Gastrocnemius medialis (tissue), 4 donors: Measurements from ENCODE around the gene PRR23B. TPM values are rescaled to one million over a fixed set of nuclear protein-coding genes. Genes with fewer than 3 reads are reported as not detected.

Experiments
- ATAC-seq, 2 donors: fragments of 150-250 bp; one replicate each; pipeline ENCODE4 v1.9.1; 2016
- DNase-seq, 2 donors: peaks; one replicate each; pipeline ENCODE4 v3.0.0-alpha.2; 2019
- H3K27ac ChIP-seq, 4 donors: fragments of 200-600 bp; sonication (generic); 1 replicate in 1 of 4; 2 replicates in 3 of 4; pipeline ENCODE4 v1.5.1; 2016 to 2018; ENCODE audit warnings: mild to moderate bottlenecking in 2 of 4, moderate library complexity in 1 of 4
- H3K27me3 ChIP-seq, 3 donors: fragments of 200-600 bp; sonication (generic) in 2 of 3; 1 replicate in 1 of 3; 2 replicates in 2 of 3; pipeline versions ENCODE4 v1.5.1 to v1.6.0; 2016 to 2019; ENCODE audit warnings: mild to moderate bottlenecking in 1 of 3, moderate library complexity in 1 of 3
- H3K36me3 ChIP-seq, 2 donors: fragments of 200-600 bp; sonication (generic) in 1 of 2; one replicate each; pipeline ENCODE4 v1.5.1; 2017 to 2018
- H3K4me1 ChIP-seq, 2 donors: fragments of 200-600 bp; sonication (generic) in 1 of 2; one replicate each; pipeline ENCODE4 v1.5.1; 2016 to 2017; ENCODE audit warnings: mild to moderate bottlenecking in 2 of 2
- H3K4me3 ChIP-seq, 4 donors: fragments of 200-600 bp; sonication (generic) in 3 of 4; 1 replicate in 1 of 4; 2 replicates in 3 of 4; pipeline ENCODE4 v1.5.1; 2016 to 2019; ENCODE audit warnings: mild to moderate bottlenecking in 2 of 4
- H3K9me3 ChIP-seq, 3 donors: fragments of 200-600 bp; sonication (generic) in 2 of 3; 1 replicate in 1 of 3; 2 replicates in 2 of 3; pipeline ENCODE4 v1.5.1; 2016 to 2019
- POLR2A ChIP-seq, 2 donors: fragments of 450-650 bp; IDR thresholded peaks; one replicate each; pipeline ENCODE4 v1.6.1; 2017; ENCODE audit warnings: antibody characterized with exemption in 2 of 2, mild to moderate bottlenecking in 2 of 2, moderate library complexity in 2 of 2
- in situ Hi-C, 4 donors: fragments of 200-750 bp; cut with MboI; loops; one replicate each; pipeline versions ENCODE4 v1.15.0 to v1.8.0; 2017; ENCODE audit warnings: low sequenced_read_pairs in 4 of 4
- intact Hi-C: fragments of 100-400 bp; cut with DNase I; formaldehyde crosslinking; loops from one replicate; pipeline ENCODE4 v1.15.1; 2023; ENCODE audit warnings: low total_unique reads
- total RNA-seq, 4 donors: library from RNA; depleted of rRNA; stranded (reverse); fragments of >200 nt; gene quantifications; one replicate each; pipeline versions ENCODE4 v1.1.0 to v1.2.3, GENCODE V29; 2016
- TF ChIP-seq, protein P1 (sequence below), 5 experiments: fragments of 450-650 bp in 3 of 5; fragments of 200-600 bp in 2 of 5; sonication (generic) in 2 of 5; IDR thresholded peaks in 4 of 5; conservative IDR thresholded peaks in 1 of 5; 1 replicate in 4 of 5; 2 replicates in 1 of 5; pipeline ENCODE4 v1.5.1; 2016 to 2019; ENCODE audit warnings: antibody characterized with exemption in 5 of 5, mild to moderate bottlenecking in 3 of 5, moderate library complexity in 3 of 5

The PRR23B gene
- total RNA-seq, 4 donors from 2014 or later = not detected

DNA sequence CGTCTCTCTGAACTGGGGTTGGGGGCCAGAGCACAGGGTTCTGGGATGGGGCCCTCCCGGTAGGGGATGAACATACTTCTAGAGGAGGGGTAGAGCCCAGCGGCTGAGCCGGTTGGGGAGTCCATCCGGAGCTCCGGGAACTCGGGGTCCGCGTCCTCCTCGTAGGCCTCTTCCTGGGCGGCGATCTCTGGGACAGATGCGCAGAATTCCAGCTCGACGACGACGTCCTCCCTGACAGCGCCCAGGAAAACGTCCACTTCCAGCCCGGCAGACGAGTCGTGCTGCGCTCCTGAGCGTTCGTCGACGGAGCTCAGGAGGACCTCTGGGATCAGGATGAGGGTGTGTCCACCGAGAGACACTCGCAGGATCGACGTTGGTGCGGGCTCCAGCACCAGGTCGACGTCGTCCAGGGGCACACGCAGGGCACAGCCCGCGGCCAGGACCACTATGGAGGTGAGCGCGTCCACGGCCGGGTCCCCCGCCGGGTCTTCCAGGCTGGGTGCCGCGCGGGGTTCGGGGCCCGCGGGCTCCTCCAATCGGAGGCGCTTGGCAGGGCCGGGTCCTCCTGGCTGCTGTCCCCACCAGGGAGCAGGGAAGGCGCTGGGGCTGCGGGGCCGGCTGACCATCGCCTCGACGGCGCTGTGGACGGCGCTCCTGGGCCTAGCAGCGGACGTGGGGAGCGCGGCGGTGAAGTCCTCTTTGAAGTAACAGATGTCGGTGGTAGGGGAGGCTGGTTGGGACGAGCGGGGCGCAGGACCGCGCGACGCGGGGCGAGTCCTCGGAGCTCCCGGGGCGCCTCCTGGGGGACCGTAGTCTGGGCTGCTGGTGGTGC is 474 bp downstream of the PRR23B start:
- in situ Hi-C loops = no loop called here

DNA sequence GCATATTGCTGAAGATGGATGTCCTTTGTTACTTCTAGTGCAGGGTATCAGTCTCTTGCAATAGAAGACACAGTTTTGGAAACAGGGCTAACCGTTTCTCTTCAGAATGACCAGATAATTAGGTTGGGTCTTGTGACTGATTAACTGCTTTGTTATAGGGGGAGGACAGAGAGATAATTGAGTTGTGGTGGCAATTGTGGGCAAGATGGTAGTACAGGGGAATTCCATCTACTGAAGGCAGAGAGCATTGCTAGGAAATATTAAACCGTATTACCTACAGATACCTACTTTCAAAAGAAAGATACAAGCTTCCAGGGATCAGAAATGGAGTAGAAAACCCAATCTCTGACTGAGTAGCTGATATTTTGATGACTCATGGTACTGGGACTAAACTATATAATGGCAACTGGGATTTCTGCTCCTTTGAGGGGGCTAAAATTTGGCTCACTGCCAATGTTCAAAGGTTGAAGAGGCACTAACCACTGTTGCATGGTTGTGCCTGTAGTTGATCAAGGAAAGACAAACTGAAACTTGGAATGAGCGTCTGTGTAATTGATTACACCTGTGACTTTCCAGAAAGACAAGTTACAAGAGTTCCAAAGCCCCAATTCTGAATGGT is 4.2 kb downstream of the PRR23B start:
- in situ Hi-C loops = no loop called here

More for the DNA sequence above, 474 bp downstream of the PRR23B start:
- Histone ChIP-seq H3K4me1 (no peaks in the 10 kb centered on the region), H3K27me3 (no peaks in the 10 kb centered on the region), H3K4me3 (no peak overlapping the region), H3K27ac (no peak overlapping the region), H3K36me3 (no peaks in the 10 kb centered on the region), H3K9me3 (no peaks in the 10 kb centered on the region)
- TF ChIP-seq POLR2A (IDR thresholded peaks at IDR 0.05) = no peak
- TF ChIP-seq, protein P1, sequence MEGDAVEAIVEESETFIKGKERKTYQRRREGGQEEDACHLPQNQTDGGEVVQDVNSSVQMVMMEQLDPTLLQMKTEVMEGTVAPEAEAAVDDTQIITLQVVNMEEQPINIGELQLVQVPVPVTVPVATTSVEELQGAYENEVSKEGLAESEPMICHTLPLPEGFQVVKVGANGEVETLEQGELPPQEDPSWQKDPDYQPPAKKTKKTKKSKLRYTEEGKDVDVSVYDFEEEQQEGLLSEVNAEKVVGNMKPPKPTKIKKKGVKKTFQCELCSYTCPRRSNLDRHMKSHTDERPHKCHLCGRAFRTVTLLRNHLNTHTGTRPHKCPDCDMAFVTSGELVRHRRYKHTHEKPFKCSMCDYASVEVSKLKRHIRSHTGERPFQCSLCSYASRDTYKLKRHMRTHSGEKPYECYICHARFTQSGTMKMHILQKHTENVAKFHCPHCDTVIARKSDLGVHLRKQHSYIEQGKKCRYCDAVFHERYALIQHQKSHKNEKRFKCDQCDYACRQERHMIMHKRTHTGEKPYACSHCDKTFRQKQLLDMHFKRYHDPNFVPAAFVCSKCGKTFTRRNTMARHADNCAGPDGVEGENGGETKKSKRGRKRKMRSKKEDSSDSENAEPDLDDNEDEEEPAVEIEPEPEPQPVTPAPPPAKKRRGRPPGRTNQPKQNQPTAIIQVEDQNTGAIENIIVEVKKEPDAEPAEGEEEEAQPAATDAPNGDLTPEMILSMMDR (IDR thresholded peaks at IDR 0.05 in 4 of 5, conservative IDR thresholded peaks at IDR 0.05 in 1 of 5) = no peak
- intact Hi-C loops = no loop called here
- no peak for DNase-seq
- ATAC-seq = no peak

DNA sequence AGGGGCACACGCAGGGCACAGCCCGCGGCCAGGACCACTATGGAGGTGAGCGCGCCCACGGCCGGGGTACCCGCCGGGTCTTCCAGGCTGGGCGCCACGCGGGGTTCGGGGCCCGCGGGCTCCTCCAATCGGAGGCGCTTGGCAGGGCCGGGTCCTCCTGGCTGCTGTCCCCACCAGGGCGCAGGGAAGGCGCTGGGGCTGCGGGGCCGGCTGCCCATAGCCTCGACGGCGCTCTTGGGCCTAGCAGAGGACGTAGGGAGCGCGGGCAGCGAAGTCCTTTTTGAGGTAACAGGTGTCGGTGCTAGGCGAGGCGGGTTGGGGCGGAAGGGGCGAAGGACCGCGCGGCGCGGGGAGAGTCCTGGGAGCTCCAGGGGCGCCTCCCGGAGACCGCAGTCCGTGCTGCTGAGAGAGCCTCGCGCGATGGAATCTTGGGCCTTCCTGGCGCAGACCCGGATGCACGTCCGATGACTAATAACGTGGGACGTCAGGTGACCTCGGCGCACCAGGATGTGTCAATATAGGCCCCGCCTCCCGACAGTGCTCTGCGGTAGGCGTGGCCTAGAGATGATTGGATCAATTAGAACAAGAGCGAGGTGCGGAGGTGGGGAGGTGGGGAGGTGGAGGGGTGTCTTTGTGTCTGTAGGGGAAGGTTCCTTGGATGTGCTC is 14.5 kb downstream of the PRR23B start, which contains the start of gene PRR23A:
TSS of gene PRR23A (minus strand) at position 218 of the 666 bp plus-strand sequence. CDS start at position 218, 0 bp downstream.
- DNase-seq (no peak), ATAC-seq (no peak)
- TF ChIP-seq POLR2A (IDR thresholded peaks at IDR 0.05) = no peak
- TF ChIP-seq, protein P1 (IDR thresholded peaks at IDR 0.05 in 4 of 5, conservative IDR thresholded peaks at IDR 0.05 in 1 of 5) = no peak
- Histone ChIP-seq H3K27ac (no peak within 1 kb of the TSS), H3K9me3 (peaks cover 0 to 5% (median 0%) of the 10 kb centered on the region in 3 donors), H3K4me3 (no peak within 1 kb of the TSS), H3K27me3 (no peaks in the 10 kb centered on the region), H3K4me1 (no peaks in the 10 kb centered on the region), H3K36me3 (no peaks in the 10 kb centered on the region)
- in situ Hi-C loops (no loop called here), intact Hi-C loops (no loop called here)

More for the DNA sequence above, 4.2 kb downstream of the PRR23B start:
- DNase-seq (no peak), ATAC-seq (no peak)
- H3K4me3 ChIP-seq = no peak overlapping the region
- TF ChIP-seq POLR2A (IDR thresholded peaks at IDR 0.05) = no peak
- TF ChIP-seq, protein P1 (IDR thresholded peaks at IDR 0.05 in 4 of 5, conservative IDR thresholded peaks at IDR 0.05 in 1 of 5) = no peak
- no peak overlapping the region for H3K27ac ChIP-seq
- H3K27me3 ChIP-seq = no peaks in the 10 kb centered on the region
- H3K36me3 ChIP-seq = no peaks in the 10 kb centered on the region
- intact Hi-C loops = no loop called here
- no peaks in the 10 kb centered on the region for H3K4me1 ChIP-seq
- no peaks in the 10 kb centered on the region for H3K9me3 ChIP-seq

DNA sequence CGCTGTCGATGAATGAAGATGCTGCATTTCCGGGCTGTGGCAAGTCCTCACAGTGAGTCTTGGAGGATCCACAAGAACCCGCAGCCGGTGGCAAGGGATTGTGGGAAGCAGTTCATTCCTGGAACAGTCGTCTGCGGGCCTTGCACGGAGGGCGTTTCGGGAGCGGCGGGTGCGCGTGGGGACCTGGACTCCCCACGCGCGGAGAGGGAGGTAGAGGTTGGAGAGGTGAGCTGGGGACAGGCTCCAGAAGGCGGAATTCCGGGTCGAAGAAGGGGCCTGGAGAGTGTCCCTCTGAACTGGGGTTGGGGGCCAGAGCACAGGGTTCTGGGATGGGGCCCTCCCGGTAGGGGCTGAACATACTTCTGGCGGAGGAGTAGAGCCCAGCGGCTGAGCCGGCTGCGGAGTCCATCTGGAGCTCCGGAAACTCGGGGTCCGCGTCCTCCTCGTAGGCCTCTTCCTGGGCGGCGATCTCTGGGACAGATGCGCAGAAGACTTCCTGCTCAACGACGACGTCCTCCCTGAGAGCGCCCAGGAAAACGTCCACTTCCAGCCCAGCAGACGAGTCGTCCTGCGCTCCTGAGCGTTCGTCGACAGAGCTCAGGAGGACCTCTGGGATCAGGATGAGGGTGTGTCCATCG is 15.3 kb downstream of the PRR23B start:
- TF ChIP-seq, protein P1 (IDR thresholded peaks at IDR 0.05 in 4 of 5, conservative IDR thresholded peaks at IDR 0.05 in 1 of 5) = no peak
- no peak for TF ChIP-seq POLR2A (IDR thresholded peaks at IDR 0.05)
- H3K27ac ChIP-seq = no peak overlapping the region
- H3K27me3 ChIP-seq = no peaks in the 10 kb centered on the region
- intact Hi-C loops (no loop called here), in situ Hi-C loops (no loop called here)
- peaks cover 0 to 5% (median 0%) of the 10 kb centered on the region in 3 donors for H3K9me3 ChIP-seq
- DNase-seq = no peak
- H3K4me3 ChIP-seq = no peak overlapping the region
- no peaks in the 10 kb centered on the region for H3K4me1 ChIP-seq
- ATAC-seq = no peak
- no peaks in the 10 kb centered on the region for H3K36me3 ChIP-seq
